Cardiac septum (tissue), 1 donor: ENCODE results near the gene SH3BP5. TPM values are rescaled to one million over a fixed set of nuclear protein-coding genes. Genes with fewer than 3 reads are reported as not detected.

Source experiments
- DNase-seq: peaks from one replicate; pipeline ENCODE4 v3.0.0-alpha.2; 2020; ENCODE audit warnings: low spot score
- intact Hi-C: fragments of 100-400 bp; cut with DNase I; formaldehyde crosslinking; loops from one replicate; pipeline ENCODE4 v1.14.0; 2022
- total RNA-seq: library from RNA; stranded (reverse); fragmentation: NEBNext Ultra II Directional; extraction: Animal tissue kit (Norgen Biotek cat#: 25700); gene quantifications from one replicate; pipeline ENCODE4 v1.2.1, GENCODE V29; 2021
- donor health status: DM: no; HTN: no; CAD: no.

SH3BP5 gene
- total RNA-seq, 1 donor from 2014 or later, result 11.4 TPM

DNA sequence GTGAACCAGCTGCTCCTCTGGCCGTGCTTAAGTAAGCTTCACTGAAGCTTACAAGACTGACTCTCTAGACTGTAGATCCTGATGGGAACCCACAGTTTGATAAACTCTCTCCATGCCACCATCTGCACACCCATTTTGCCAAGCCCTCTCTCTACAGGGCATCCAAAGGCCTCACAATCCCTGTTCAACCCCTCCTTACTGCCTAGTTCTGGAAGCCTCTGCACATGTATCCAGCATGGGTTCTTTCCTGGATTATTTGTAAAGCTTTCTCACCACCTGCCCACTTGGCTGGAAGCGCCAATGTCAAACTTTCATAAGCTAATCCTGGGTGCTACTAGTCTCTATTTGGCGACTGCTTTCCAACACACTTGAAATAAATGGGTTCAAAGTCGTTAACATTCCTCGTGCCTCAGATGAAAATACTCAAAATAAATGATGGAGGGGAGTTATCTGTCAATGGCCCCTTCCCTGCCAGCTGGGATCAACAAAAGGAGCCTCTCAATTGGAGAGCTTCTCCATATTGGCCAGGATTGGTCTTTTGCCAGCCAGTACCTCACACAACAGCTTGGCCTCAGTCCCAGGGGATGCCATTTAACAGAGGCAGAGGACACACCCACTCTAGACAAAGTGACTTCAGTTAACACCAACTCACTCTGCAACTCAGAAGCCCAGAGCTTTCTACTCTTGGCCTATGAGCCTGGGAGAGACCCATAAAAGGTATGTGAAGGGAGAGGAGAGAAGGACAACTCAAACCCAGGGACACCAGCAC lies 48.1 kb downstream of the SH3BP5 start:
- intact Hi-C loops, result no loop called here
- peak; percentile 76 for DNase-seq

DNA sequence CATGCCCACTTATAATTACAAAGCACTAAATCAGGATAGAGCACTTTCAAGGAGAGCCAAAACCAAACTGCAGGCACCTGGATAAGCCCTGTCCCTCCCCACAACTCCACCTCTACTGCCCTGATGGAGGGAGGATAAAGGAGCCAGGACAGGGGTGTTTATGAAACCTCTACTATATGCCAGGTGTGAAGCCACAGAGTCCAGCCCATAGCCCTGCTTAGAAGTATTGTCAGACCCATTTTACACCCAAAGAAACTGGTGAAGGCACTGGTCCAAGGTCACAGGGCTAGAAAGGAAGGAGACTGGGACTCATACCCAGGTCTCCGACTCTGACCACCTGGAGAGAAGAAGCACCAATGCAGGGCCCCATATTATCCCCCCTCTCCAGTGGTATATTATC lies 48.7 kb downstream of the SH3BP5 start:
- intact Hi-C loops, result no loop called here
- peak; percentile 14 for DNase-seq

DNA sequence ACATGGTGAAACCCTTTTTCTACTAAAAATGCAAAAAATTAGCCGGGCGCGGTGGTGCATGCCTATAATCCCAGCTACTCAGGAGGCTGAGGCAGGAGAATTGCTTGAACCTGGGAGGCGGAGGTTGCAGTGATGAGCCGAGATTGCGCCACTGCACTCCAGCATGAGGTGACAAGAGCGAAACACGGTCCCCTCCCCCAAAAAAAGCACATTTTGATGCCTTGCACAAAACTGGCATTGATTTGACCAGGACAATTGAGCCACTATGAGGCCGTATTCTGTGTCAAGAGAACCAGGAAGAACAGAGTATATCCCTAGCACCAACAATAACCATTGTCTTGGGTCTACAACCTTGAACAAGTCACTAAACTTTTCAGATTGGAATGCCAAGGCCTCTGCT lies 50.6 kb downstream of the SH3BP5 start:
- intact Hi-C loops, result no loop called here
- no peak for DNase-seq

DNA sequence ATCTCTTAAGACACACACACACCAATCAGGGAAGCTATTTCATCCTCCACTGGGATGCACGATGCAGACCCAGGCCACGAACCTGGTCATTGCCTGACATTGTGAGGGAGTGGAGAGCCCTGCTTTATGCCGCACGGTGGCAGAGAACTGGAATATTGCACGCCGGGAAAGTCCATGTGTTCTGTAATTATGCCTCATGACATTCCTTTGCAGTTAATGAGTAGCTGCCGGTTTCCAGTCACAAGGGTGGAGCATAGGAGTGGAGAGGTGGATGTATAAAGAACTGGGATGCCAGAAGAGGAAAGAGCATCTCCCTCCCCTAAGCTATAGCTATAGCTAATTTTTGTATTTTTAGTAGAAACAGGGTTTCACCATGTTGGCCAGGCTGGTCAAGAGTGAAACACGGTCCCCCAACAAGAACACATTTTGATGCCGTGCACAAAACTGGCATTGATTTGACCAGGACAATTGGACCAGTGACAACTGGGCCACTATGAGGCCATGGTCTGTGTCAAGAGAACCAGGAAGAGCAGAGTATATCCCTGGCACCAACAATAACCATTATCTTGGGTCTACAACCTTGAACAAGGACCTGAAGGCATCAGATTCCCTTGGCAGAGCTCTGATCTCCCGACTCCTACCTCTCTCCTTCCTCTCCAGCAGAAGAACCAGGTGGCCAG lies 51.4 kb downstream of the SH3BP5 start:
- DNase-seq, result no peak
- intact Hi-C loops, result no loop called here

DNA sequence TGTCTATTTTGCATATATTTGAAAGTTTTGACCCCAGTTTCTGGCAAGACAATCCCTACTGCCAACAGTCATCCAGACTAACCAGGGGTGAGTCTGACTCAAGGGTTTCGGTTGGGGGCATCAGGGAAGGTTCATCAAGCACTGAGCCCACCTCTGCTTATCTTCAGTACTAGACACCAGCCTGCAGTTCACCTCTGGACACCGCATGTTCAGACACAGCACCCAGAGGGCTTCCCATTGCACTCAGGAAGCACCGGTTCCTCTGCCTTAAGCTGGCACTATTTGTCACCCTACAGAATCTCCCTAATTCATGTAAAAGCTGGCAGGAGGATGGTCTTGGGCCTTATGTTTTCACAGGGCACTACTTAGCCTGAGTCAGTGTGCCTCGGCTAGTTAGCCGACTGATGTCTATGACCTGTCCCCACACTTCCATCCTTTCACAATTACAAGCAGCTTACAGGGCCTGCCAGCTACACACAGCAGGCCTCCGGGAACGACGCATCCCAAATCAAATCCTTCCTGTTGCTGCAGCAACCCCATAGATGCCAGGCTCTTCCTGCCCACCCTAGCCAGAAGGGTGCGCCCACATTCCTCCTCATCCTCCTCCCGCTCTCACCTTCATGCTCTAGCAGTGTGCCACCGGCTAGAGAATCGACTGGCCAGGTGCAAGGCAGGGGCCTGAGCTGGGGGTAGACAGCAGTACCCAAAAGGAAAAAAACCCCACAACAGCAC lies 52.5 kb downstream of the SH3BP5 start:
- peak; percentile 36 for DNase-seq
- intact Hi-C loops, result no loop called here

DNA sequence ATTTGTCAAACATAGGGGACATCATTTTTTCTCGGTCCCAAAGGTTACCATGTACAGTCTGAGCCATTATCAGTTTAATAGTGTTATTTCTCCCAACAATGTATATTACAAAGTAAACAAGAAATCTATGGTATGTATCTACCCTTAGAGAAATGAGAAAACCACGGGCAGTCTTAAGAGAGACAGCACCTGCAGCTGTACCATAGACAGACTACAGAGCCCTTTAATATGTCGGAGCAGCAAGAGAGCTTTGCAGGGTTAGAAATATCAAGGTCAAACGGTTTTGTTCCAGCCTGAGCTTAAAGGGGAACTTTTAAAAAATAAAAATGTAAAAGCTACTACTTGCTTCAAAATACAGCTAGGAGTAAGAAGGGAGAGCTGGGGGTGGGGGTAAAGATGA lies 53.2 kb downstream of the SH3BP5 start:
- peak; percentile 9 for DNase-seq
- intact Hi-C loops, result no loop called here

DNA sequence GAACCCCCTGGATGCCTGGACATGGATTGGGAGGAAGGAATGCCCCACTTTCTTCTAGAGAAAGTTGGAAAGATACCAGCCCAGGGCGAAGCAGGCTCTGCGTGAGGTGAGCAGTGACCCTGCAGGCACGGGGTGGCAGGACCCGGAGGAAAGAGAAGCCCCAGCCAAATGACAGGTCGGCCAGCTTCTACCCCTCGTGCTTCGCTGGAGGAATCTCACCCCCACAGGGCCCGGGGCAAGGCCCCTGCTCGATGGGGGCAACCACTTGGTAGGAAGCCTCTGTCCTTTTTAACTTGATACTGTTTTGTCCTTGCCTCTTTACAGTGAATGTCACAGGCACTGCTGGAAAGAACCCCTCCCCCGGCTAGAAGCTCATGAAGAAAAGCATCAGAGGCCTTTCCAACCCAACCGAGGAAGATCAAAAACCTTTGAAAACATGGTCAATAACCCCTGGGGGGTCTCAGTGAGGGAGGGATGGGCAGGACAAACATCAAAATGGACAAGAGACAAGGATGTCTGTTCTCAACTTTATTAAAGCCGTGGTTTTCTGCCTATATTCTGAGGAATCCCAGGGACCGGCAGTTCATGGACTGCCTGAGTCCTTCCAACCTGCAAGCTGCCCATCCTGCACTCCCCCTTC lies 54.4 kb downstream of the SH3BP5 start:
- intact Hi-C loops, result no loop called here

DNA sequence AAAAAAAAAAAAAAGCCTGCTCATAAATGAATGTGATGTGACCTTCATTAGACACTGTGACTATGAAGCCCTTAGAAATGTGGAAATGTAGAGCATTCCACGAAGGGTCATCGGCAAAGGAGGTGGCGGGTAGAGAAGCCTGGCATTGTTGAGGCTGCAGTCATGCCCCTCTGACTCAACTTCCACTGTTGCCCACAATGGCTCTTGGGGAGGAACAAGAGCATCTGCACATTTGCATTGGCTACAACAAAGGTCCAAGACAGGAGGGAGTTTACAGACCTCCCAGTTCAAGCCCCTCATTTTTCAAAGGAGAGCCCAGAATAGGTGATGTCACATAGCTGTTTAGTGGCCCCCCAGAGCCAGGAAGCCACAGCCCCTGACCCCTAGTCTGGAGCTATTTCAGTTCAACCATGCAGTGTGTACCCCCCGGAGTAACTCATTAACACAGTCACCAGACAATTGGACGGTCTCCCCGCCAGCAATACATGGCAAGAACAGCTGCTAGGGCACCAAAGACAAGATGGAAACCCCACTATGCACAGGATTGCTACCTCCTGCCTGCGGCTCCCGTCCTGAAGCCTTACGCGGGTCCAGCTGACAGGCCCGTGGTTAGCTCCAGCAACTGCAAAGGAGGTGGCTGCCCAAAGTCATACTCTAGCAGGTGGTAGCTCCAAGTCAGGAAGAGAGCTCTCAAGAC lies 56.2 kb downstream of the SH3BP5 start:
- intact Hi-C loops, result no loop called here
- DNase-seq, result peak; percentile 39

More for the DNA sequence above, 54.4 kb downstream of the SH3BP5 start:
- DNase-seq, result peak; percentile 67

DNA sequence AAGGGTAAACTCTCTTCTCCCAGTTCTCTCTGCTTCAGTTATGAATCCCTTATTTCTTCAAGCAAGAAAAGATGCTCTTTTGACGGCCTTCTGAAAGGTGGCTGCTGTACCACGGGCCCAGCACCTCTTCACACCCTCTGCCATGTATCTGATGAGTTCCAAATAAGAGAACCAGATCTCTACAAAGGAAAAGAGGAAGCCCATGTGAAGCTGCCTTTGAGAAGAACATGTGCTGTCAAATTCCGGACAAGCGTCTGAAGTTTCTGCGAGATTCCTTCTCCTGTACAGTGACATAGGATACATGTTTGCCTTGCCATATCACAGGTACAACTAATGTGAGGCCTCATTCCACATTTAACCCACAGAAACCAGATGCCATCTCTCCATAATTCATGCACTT lies 59.2 kb downstream of the SH3BP5 start:
- peak; percentile 24 for DNase-seq
- intact Hi-C loops, result no loop called here

DNA sequence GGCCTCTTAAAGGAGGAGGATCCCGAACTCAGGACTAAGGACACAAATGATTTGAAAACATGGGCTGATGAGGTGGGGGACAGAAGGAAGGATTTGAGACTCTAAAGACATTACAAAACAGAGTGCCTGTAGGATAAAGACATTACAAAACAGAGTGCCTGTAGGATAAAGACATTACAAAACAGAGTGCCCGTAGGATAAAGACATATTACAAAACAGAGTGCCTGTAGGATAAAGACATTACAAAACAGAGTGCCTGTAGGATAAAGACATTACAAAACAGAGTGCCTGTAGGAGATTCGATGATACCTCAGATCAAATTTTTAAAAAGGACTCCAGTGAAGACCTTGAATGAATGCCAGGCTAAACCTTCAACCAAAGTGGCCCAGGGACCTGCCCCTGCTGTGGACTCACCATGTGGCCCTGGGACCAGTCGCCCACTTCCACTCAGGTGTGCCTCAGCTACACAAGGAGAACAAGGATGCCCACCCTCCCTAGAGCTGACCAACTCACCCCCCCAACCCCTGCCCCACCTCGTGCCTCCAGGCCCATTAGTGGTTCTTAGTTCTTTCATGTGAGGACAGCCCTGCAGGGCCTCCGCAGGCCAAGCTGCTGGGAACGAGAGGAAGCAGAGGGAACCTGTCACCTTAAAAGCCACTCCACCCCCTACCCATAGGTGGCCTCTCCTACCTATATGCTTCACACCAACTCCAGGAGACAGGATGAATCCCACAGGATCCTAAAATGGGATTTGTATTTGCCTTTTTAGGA lies 59.8 kb downstream of the SH3BP5 start:
- intact Hi-C loops, result no loop called here
- DNase-seq, result peak; percentile 63

DNA sequence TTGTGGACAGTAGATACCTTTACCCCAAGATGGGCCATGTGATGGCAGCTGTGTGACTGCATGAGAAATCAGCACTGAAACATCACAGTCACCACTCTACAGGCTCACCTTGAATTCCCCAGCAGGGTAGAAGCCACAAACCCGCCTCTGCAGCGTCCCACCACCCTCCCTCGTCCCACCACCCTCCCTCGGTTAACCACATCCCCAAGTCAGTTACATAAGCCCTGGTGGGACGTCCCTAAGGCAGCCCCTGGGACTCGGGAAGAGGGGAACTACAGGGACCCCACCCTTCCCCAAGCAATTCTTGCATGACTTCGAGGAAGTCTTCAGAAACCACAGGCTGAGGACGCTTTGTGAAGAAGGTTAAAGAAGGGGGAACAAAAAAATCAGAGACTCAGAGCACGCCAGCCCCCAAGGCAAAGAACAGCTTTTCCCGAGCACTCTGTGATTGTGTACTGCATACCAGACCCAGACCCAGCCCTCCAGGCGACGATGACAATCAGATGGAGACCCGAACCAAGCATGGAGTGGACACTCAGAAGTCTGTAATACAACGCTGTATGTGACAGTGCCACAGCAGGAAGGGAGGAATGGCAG lies 60.5 kb downstream of the SH3BP5 start:
- peak; percentile 91 for DNase-seq
- intact Hi-C loops, result no loop called here

DNA sequence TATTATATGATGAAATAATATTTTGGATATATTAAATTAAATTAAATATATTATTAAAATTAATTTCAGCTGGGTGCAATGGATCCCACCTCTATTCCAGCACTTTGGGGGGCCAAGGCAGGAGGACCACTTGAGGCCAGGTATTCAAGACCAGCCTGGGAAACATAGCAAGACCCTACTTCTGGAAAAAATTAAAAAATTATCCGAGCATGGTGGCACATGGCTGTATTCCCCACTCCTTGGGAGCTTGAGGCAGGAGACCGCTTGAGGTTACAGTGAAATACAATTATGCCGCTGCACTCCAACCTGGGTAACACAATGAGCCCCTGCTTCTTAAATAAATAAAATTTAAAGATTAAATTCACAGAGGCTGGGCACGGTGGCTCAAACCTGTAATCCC lies 61.4 kb downstream of the SH3BP5 start:
- peak; percentile 50 for DNase-seq
- intact Hi-C loops, result no loop called here

DNA sequence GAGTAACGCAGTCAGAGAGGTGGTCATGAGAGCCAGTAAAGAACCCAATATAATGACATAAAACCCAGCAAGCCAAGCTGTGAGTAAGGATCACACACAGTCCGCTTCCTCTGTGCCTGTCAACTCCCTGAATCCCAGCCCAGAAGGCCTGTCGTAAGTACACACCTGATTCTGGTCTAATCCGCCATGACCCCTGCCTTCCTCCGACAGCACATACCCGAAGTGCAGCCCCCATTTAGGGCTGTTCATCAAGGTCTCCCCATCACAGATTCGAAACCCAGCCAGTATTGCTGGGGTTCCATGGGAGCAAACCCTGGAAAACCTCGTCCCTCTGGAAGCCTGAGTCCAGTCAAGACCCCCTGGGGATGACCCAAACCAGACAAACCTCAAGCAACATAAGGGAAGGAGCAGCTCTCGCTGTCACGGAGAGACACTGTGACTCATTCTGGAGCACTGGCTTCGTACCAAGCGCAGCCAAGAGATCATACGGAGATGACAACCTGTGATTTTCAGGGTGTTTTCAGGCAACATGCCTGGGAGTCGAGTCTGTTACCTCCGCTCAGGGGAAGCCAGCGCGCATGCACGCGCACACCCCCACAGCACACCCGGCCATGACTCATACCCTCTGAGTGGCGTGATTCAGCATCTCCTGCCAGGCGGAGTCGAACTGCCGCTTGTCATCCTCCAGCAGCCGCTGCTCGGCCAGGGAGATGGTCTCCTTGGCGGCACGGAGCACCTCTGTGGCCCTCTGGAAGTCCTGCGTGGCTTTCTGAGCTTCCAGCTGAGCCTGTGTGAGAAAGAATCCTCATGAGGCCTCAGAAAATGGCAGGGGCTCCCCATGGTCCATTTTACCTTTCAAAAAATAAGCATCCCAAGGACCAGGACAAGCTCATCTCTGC lies 63.0 kb downstream of the SH3BP5 start:
- DNase-seq, result peak; percentile 95
- intact Hi-C loops, result loop anchor here (2.0 kb wide), 1 partner anchor 135 kb away; no protein-coding TSS in a partner anchor

DNA sequence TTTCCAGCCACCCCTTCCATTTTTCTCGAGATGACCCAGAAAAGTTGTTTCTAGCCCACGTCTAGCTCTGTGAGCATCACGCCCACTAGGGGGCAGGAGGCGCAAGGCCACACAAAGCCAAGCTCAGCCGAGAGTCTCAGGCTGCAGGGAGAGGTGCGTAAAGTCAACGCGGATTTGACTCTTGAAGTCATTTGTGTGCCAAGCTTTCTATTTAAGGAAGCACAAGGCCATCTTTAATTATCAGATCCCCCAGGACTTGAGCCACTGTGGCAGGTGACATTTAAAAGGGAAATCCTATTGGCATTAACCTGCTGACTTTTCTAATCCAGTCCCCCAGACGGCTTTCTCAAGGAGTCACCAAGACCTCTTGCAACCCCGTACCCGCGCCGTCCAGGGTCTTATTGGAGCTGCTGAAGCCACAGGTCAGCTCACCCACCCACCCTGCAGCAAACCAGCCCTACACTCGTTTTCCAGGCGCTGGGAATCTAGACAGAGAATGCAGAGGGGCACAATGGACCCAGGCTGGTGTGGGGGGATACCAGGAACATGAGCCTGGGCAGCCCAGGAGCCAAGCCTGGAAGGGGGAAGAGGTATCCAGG lies 64.3 kb downstream of the SH3BP5 start:
- intact Hi-C loops, result loop anchor here (1.0 to 2.0 kb wide), 3 partner anchors 64 to 137 kb away; partner anchors contain the start of gene SH3BP5

DNA sequence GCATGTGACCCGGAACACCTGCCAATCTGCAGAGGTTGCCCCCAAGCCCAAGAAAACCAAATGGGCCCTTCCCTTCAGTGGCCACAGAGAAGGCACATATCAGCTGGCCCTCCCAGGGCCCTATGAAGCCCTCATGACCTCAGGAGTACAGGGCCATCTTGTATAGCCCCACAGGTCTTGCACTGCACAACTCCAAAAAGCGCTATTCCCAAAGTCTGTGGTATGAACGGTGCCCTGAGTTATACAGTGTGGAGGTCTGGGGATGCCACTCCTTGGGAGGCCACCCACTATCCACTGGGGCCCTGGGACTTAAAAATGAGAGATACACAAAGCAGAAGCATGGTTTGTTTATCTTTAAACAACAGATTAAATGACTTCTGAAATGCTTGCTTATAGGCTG lies 64.9 kb downstream of the SH3BP5 start:
- DNase-seq, result no peak
- intact Hi-C loops, result no loop called here

More for the DNA sequence above, 64.3 kb downstream of the SH3BP5 start:
- peak; percentile 94 for DNase-seq

DNA sequence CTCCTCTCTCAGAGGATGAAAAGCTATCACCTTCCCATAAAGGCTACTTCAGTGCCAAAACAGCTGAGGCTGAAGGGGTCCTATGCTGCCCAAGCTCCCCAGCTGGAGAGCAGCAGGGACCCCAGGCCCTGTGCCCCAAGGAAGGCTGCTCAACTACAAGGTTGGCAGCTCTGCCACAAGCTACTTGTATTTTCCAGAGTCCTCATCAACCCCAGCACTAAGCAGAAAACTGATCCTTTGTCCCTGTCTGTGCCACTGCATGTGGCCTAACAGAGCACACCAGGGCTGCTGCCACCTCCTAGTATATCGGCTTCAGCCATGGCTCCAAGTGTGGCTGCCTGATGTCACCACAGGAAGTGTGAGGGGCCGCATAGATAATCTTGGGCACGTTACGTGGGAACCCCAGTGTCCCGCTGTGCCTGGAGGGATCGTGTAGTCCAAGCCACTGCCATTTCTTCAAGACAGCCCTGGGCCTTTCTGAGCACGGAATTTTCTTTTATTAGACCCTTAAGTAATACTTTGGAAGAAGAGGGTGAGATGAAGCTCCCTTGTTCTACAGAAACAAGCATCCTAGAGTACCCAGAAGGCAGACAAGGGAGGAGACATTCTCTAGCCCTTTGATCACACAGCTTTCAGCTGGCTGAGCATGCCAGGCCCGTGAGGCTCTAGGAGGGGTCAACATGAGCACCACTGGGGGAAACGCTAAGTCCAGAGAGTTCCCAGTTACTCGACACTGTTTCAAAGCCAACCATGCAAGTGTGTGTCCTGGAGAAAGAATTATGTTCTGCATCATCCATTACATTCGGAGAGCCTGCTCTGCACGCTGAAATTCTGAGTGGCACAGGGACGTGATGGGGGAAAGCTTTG lies 65.6 kb downstream of the SH3BP5 start:
- intact Hi-C loops, result no loop called here
- DNase-seq, result no peak
